ENCODE data around the gene SLX4IP.

SLX4IP gene

DNA sequence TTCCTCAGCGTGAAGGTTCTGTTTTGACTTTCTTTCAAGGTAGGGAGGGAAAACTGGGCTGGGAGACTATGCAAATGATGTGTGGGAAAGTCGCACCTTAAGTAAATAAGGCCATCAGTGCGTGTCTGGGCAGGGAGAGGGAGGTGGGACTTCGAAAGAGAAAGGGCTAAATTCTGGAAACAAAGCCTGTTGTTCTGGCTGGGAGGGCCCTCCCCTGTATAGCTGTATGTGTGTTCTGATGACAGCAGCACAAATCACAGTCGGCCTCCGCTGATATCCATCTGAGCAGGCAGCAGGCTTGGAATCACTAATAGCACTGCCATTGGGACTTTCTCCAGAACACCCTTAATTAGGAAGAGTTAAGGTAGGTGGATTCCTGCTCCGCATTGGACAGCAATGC lies 219.5 kb downstream of the SLX4IP start:
- no peak for DNase-seq

DNA sequence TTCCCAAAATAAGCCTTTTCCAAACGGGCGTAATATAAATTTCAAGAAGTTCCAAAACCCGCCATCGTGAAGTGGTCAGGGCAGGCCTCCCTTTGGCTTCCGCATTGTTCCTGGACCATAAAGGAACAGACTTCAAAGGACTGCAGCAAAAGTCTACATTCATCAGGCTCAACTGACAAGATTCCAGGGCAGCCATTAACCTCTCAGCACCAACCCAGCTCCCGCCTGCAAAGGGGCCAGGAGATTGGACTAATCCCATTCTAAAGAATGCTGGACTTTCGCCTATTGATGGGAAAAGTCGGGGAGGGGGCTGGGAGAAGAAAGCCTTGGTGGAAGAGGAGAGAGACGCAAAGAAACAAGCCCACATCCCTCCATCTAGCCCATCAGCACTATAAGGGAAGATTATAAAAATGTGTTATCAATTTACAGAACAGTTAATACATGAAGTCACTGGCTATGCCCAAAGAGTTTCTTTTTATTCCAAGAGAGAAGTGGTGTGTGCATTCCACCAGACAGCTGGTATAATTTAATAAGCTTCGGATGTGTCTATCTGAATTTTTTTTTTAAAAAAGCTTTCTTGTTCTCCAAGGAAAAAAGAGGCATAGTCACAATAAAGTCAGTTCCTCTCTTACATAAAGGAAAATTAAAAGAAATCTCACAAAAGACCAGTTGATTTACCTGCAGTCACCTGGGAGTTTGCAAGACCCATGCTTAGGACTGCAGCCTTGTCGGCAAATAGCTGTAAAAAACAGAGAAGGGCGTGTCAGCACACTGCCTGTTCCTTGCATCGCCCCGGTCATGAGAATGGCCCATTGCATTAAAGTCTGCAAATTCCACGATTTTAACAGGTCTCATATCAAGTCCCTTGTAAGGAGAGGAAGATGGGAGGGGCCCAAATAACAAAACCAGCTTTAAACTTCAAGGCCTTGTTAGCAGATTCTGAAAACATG lies 220.9 kb downstream of the SLX4IP start:
- DNase-seq: no peak

DNA sequence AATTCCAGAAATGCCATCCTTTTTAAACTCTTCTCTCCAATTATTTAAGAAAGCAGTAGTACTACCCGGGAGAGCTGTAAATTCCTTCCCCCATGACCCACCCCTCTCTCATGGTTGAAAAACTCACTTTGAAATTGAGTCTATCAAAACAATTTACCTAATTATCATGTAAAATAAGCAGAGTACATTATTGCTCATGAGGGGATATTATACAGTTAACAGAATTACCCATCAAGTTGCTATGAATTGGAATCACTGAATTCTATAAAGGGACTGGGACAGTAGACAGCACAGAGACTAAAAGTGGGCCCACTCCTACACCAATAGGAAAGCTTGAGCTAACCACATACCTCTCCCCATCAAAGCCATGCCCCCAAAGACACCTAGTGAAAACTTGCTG lies 222.3 kb downstream of the SLX4IP start:
- DNase-seq: no peak

DNA sequence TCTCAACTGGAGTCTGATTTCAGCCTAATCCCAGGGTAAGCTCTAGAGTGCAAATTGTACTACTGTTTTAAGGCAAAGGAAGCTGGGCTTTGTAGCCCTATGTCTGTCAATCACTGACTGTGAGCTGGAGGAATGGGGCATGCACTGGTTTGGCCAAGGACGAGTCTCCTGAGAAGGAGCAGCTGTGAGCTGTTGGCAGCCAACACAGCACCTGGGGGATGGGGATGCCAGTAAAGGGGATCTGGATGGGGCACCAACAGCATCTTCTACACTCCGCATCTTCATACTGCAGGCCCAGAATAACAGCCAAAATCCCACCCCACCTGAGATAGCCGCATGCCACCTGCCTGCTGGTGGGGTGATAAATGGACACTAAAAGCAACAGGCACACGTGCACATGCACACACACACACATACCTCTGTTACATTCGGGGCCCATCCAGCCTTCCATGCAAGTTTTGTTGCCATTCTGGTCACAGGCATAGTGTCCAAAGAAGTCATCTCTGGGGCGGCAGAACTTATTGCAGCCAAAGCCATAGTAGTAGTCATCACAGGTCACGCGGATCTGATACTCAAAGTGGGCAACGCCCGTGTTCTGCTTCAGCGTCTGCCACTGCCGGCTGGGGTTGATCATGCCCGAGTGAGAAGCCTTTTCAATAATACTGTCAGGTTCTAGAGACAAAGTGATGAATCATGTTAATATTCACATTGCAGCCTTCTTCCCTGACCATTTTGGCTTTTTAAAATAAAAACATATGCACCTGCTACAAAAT lies 223.1 kb downstream of the SLX4IP start:
- no peak for DNase-seq

DNA sequence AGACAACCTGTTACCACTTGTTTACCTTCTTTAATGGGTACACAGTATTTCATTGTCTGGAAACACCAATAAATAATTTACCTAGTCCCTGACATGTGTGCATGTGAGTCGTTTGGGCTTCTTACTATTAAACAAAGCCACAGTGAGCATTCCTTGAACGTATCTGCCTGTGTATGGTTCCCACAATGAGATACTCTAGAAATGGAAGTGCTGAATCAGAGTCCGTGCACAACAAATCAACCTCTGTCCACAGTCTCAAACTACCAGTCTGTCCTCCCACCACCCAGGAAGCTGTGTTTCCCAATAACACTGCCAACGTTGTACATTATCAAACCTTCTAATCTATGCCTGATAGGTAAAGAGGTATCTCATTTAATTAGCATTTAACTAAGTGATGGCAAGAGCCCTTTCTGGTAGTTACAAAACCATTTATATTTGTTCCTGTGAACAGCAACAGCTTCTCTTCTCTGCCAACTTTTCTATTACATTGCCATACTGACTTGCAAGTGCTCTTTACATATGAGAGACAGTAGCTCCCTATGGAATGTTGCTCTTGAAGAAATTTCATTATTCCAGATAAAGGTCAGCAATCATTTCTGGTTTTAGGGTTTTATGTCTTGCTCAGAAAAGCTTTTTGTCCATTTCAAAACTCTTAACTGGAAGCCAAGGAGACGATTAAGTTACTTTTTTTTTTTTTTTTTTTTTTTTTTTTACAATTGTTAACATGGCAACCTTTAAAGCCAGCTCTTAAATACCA lies 223.9 kb downstream of the SLX4IP start:
- no peak for DNase-seq

DNA sequence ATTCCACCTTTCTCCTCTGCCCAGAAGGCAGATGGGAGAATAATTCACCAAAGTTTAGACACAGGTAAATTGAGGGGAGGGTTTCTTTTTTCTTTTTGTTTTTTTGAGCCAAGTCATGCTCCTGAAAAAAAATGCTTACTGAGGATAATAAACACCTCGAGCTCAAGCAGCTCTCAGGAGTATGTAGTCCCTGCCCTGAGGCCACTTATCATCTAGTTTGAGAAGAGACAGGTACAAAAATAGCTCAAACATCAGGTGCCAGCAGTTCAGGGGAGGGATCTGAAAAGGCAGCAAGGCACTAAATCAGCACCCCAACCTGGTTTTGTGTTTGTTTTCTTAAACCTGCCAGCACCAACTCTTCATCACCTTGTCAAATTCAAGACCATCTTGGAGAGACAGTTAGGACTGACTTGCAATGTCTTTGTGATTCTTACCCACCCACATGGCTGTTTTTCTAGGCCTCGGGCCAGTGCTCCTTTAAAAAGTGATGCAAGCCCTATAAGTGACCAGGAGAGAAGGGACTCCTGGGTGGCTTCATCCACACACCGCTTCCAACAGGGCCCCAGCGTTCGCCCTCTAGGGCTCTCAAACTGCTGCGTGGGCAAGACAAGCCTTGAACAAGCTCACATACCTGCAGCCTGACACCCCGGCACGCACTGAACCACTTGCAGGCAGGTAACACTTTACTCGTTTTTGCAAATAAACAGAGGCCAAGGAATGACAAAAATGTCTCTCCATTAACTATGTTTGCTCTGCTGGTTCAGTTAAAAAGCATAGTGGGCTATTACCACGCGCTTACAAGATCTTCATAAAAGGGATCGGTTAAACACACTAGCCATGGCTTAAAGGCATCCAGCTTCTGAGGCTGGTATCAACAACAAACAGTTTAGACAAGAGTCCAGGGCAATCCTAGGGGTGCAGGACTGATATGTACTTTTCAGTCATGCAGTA lies 224.8 kb downstream of the SLX4IP start:
- no peak for DNase-seq

DNA sequence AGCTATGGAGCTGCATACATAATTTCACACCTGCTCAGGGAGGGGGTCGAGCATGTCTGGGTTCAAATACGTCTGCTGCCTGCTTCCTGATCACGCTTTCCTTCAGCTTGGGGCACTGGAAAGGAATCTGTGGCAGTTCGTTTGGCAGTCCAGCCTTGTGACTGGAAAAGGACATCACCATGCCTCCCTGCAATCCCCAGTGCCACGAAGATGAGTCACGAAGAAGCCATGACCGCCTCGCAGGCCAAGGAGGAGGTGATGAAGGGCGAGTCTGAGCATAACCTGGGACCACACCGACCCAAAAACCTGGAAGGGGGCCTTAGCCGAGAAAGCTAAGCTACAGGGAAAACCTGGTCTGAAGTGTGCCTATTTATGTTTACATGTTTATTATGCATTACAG lies 225.6 kb downstream of the SLX4IP start:
- no peak for DNase-seq

DNA sequence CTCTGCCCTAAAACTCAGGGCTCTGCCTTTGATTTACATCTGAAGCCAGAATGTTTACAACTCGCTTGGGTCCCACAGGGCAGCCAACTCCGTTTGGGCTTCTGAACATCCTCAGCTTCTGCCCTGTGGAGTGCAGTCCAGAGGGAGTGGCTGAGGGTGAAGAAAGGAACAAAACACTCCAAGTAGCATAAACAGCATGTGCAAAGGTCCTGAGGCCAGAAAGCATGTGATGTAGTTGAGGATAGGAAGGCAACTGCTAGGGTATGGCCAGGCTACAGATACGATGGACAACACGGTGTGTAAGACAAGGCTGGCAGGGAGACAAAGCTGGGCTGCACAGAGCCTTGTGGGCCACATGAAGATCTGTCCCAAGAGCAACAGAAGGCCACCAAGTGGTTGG lies 226.2 kb downstream of the SLX4IP start:
- no peak for DNase-seq

DNA sequence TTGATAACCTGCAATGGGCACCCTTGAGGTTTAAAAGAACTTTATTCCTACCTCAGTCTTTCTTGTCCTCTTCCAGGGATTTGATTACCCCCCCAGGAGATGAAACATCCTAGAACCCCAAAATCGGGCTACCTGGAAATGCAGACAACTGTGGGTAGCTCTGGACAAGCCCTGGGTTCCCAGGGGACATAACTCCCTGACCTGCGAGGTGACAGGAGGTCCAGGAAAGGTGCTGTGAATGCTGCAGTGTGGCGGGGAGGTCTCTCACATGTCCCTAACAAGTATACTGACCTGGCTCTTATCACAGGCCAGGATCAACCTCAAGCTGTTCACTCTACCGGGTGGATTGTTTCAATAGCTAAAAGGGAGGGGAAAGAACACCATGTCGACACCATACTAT lies 227.0 kb downstream of the SLX4IP start:
- DNase-seq: no peak

DNA sequence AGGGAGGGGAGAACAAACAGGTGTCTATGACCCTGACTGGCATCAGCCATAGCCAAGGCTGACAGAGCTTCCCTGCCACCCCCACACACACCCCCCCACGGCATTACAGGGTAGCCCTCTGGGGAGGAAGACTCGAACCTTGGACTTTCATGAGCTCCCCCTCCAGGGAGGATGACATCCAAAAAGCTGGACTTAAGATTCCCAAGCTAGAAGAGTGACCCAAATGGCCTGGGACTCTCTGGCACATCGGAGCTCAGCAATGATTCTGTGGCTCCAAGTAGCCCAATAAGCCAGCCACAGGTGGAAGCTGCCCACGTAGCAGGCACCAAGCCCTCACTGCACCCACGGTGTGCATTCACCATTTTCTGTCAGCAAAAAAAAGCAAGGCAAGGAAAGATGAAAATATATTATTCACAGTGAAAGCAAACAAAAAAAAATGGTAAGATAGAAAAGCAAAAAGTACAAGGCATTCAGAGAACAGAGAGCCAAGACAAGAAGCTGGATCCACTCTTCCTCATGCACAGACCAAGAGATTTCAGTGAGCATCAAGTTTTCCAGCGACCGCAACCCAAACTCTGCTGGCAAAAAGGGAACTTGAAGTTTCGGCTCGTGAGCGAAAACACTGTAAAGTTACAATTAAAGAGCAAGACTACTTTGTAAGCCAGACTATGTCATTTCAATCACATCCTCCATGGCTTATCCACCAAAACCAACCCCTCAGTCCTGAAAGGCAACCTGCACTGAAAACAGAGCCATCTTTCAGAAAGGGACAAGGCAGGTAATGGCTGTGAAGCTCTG lies 227.8 kb downstream of the SLX4IP start:
- no peak for DNase-seq

DNA sequence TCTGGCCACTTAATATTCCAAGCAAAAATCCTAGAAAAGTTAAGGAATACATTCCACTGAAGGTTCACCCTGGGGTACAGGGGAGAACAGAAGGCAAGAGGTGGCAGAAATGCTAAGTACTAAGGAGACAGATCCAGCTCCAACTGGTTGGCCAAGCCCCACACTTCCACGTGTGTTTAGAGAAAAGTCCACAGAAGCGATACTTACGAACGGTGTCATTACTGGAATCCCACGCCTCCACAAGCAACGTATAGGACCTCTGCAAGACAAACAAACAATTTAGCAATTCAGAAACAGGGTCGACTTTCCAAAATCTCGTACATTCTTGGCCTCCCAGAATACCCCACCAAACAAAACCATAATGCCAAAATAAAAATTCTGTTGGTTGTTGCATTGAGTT lies 228.7 kb downstream of the SLX4IP start:
- DNase-seq: no peak

DNA sequence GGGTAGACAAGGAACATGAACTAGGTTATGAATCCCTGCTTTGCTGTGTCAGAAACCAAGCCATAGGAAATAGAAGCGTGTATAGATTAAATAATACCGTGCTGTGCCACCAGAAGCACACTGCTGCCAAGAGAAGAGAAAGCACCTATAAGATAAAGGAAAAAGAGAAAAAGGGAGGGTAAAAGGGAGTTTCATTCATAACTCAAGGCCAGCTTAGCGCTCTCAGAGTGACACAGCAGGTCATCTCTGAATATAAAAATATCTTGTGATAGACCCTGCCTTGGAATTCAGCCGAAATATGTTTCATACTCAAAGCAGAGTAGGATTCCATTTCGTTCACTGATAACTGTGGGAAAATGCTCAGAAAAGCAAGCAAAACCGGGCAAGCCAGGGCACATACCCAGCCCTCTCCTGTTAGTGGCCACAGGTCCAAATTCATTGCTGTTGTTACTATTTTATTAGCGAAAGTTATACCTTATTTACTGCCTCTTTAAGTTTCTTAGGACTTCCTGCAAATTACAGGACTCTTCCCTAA lies 230.0 kb downstream of the SLX4IP start:
- DNase-seq: no peak

DNA sequence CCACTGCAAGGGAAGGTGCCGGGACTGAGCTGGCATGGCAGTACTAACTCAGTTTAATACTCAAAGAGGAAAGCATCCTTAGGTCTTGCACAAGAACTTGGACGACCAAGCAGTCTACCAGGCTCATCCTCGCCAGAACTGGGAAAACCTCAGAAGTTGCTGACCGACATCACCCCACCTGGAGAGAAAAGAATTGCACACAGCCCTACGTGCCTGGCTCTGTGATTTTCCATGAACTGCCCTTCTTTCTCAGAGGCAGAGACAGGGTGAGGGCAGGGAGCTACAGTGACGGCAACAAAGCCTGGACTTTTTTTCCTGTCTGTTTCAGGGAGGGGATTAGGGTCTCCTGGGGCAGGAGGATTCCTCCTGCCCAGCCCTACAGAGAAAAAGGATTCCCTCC lies 230.7 kb downstream of the SLX4IP start:
- DNase-seq: no peak

DNA sequence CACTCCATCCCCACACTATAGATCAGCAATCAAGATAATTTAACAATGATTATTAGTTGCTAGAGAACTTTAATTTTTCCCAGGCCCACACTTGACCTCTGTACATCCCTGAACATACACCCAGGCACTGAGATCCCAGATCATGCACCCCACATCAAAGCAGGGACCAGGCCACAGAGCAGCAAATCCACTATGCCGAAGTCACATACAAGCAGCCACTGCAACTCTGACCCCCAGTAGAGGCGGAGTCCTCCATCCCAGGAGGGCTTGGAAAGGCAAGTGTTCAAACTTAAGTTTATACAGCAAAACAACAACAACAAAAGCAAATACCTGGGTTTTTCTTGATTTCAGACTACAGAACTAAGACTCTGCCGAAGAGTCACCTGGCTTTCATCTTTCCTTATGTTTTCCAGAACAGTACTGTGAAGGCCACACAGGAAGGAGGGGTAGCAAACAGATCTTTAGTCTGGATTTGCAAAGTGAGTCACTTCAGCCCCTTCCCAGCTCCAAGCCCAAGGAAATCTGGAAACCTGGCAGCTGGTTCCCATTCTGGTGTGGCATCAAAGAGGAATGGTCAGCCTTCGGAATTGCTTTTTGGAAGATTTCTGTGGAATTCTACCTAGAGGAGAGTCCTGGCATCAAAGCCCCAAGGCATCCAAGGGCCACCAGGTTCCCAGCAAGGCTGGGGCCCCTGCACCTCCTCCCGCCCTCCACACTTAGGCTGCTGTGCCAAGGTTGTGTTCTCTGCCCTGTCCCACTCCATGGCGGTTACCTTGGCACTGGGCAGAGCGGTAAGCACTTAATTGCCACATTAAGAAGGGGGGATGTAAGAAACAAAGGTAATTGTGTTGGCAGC lies 231.3 kb downstream of the SLX4IP start:
- DNase-seq: no peak

DNA sequence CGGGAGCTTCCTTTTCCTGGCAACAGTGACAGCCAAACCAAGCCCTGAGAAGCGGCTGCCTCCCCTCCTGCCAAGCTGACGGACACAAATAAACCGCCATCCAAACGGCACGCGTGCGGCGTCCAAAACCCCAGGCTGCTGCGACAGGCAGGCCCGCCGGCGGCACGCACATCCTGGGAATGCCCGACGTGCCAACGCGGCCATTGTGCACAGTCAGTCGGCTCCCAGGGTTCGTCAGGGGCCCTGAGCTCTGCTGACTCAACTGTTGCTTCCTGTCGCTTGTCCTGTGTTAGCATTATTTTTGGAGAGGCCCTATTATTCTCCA lies 231.9 kb downstream of the SLX4IP start:
- DNase-seq: no peak

DNA sequence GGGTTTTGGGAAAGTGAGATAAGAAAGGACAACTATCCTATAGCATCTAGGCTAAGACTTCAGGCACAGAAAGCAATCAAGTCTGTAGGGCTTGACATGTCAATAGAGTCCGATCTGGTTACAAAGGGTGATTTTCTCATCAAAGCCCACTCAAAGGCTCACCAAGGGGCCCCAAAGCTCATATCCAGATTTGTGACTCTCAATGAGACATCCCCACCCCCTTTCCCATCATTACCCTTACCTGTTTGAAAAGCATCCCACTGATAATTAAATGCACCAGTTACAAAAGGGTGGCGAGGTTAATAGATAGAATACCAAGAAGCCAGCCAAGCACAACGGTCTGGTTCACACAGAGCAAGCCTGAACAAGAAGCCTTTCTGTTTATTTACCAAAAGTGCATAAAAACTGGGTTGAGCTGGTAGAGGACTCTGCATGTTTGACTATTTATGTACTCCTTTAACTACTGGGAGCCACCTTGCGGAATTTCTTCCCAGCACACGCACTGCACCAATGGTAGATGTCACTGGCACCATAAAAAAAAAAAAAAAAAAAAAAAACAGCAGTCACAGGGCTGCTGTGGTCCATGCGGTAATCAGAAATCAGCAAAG lies 232.6 kb downstream of the SLX4IP start:
- DNase-seq: no peak

DNA sequence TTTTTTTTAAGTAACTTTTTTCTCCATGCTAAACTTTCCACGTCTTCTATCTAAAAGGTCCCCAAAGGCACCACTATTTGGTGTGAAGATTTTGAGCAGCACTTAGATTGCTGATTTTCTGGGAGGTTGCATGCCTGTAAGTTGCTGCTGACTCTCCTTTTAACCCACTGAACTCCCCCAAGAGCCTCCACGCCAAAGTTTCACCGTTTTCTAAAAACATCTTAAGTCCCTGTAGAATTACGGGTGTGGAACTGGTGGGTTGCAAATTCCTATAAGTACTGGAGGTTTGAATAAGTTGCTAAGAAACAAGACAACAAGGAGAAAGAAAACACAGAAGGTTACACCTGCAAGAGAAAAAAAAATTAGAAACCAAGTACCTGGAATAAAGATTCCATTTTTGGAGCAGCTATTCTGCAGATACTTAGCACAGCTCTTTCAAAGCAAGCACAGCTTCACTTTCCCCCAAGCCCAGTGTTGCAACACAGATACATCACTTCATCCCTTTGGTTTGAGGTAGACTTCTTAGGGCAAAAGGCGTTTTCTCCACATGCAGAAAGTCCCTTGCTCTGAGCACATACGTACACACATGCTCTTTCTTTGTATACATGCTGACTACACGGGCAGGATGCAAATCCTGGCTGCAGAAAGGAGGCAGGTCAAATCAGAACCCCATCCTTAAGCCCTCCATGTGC lies 233.7 kb downstream of the SLX4IP start:
- DNase-seq: no peak

DNA sequence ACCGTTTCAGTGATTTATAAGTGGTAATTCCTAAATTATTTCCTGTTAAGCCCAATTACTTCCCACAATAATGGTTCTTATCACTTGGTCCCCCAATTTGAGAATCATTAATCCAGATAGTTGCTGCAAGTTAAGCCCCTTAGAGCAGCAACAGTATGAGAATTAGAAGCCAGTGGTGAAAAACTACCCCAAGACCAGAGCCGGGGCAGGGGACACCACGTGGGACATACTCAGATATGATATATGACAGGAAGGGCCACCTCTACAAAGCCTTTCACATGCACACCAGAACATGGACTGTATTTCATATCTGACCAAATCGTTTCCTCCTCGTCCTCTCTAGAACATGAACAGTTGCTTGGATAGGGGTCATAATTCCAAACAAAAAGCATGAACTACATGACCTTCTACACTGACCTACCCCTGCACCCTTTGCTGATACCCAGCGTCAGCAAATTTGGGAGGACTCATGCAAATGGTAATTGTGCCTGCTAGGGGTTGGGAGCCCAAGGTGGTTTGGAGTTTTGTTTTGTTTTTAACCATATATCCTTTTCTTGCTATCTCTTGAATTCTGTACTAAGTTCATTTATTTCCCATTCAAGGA lies 234.8 kb downstream of the SLX4IP start:
- no peak for DNase-seq
